G401 (cell line): ENCODE measurements around the gene TCL1A. TPM values are rescaled to one million over a fixed set of nuclear protein-coding genes. Genes with fewer than 3 reads are reported as not detected.
"Not testable (repeated sequence)": the region's sequence is repeated elsewhere in the genome, so short reads cannot be mapped to it uniquely, and the experiment has no call there.

Source experiments
- DNase-seq: peaks from one replicate; pipeline ENCODE4 v3.0.0-alpha.2; 2015; ENCODE audit warnings: low spot score
- in situ Hi-C: cut with HindIII; loops from 2 replicates; pipeline ENCODE4 v1.10.0; 2016; ENCODE audit warnings: low sequenced_read_pairs, mixed read lengths
- total RNA-seq: library from RNA; depleted of rRNA; stranded (reverse); fragments of >200 nt; shearing (Covaris generic); gene quantifications from 2 replicates; pipeline ENCODE4 v1.2.3, GENCODE V29; 2014

The TCL1A gene
- total RNA-seq, 1 experiment from 2014 or later: not detected

DNA sequence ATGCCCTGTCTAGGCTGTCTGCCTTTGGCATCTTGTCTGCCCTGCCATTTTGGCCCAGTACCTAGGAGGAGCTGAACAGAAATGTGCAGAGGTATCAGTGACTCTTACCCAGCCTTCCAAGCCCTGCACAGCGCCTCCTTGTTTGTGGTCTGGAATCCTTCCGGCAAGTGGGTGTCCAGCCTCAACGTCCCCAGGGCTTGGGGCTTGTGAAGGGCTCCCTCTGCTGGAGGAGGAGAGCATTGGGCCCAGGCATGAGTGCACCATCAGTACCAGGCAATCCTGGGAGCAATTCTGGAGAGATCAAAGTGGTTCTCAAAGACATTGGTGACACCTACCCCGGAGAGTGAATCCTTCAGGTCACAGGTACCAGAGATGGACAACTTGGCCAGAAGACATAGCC lies 30.1 kb downstream of the TCL1A start:
- in situ Hi-C loops: no loop called here
- no peak for DNase-seq

DNA sequence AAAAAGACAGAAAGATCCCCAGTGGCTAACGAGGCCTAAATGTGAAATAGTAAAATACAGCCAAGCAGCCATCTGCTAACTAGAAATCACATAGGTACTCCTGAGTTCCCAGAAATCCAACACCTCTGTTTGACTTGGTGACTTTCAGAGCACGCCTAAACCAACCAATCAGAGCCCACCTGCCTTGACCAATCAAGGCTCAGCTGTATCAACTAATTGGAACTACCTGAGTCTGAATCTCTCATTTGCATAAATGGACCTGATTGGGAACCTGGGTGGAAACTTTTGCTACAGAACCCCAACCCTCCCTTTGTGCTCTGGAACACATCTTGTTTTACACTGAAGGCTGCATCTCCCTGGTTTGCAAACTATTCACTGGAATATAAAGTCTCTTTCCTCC lies 32.8 kb downstream of the TCL1A start:
- in situ Hi-C loops: no loop called here

GRCh38 chr14:95679998-95680735 lies 33.8 kb downstream of the TCL1A start:
- no peak for DNase-seq
- in situ Hi-C loops: no loop called here

More for the DNA sequence above, 32.8 kb downstream of the TCL1A start:
- no peak for DNase-seq

DNA sequence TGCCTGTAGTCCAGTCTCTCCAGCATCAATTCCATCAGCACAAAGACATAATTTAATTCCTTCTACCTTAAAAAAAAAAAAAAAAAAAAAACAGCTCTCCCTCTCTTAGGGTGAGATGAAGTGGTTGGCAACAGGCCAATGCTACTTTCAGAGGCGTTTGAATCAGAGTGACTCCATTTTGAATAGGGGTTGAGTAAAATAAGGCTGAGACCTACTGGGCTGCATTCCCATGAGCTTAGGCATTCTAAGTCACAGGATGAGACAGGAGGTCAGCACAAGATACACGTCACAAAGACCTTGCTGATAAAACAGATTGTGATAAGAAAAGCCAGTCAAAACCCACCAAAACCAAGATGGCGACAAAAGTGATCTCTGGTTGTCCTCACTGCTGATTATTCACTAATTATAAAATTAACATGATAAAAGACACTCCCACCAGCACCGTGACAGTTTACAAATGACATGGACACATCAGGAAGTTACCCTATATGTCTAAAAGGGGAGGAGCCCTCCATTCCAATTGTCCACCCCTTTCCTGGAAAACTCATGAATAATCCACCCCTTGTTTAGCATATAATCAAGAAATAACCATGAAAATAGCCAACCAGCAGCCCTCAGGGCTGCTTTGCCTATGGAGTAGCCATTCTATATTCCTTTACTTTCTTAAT lies 34.6 kb downstream of the TCL1A start:
- in situ Hi-C loops: no loop called here

GRCh38 chr14:95677179-95677835 lies 36.6 kb downstream of the TCL1A start:
- DNase-seq: no peak
- in situ Hi-C loops: no loop called here

More for the DNA sequence above, 34.6 kb downstream of the TCL1A start:
- DNase-seq: no peak

DNA sequence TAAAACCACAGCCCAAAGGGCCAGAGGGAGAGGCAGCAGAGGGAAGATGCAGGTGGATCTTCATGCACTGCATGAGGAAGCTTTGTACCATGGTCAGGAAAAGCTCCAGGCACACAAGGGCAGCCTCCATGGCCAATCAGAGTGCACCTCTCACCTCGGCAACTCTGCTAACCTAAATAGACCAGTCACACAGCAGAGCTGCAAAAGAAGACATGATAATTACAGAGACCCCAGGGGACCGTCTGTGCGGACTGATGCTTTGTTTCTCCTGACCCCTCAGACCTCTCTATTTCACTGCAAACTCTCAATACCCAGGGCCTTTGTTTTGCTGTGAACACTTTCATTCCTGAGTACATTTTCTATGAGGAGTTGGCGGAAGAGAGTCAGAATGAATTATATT lies 38.4 kb downstream of the TCL1A start:
- in situ Hi-C loops: no loop called here
- DNase-seq: no peak

- DNase-seq: no peak
- in situ Hi-C loops: no loop called here
Measured at GRCh38 chr14:95674613-95675012, 39.3 kb downstream of the TCL1A start.

DNA sequence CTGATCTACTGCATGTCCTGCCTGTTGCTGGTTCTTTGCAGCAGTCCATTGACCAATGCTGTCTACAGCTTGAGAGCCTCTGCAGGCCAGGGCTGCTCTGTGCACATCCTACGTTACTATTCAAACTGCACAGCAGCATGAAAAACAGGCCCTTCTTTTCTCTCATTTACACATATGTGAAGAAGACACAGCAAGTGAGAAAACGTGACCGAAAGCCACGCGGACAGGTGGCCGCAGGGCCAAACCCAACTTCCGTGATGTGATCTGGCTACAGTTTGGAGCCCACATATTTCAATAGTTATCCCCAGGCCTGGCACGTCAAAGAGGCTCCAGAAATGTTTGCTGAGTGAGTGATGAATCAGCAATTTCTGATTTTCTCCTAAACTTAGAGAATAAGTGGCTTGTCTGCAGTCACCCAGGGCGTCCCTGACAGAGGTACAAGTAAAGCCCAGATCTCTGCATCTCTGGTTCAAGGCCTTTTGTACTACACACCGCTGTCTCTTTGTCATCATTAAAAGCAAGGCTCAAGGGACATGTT lies 45.6 kb downstream of the TCL1A start:
- DNase-seq: no peak
- in situ Hi-C loops: no loop called here

GRCh38 chr14:95667249-95667693 lies 46.7 kb downstream of the TCL1A start:
- DNase-seq: no peak
- in situ Hi-C loops: no loop called here

GRCh38 chr14:95666450-95666849 lies 47.5 kb downstream of the TCL1A start:
- DNase-seq: no peak
- in situ Hi-C loops: no loop called here

DNA sequence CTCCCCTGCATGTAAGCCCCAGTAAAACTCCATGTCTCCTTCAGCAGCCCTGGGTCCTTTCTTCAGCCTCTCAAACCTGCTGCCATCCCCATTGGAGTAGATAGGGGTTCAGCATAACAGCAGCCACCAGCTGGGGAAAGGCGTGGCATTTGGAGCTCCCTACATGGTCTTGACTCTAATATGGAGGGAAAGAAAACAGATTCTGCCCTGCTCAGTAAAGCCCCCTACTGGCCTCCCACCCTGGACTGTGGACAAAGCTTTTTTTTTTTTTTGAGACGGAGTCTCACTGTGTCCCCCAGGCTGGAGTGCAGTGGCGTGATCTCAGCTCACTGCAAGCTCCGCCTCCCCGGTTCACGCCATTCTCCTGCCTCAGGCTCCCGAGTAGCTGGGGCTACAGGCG lies 48.4 kb downstream of the TCL1A start:
- DNase-seq, in situ Hi-C loops: not testable (repeated sequence)

GRCh38 chr14:95664546-95664945 lies 49.4 kb downstream of the TCL1A start:
- no peak for DNase-seq
- in situ Hi-C loops: no loop called here

GRCh38 chr14:95664066-95664465 lies 49.9 kb downstream of the TCL1A start:
- in situ Hi-C loops: no loop called here
- DNase-seq: peak; percentile 81

GRCh38 chr14:95663226-95663797 lies 50.6 kb downstream of the TCL1A start:
- in situ Hi-C loops: no loop called here
- DNase-seq: no peak

DNA sequence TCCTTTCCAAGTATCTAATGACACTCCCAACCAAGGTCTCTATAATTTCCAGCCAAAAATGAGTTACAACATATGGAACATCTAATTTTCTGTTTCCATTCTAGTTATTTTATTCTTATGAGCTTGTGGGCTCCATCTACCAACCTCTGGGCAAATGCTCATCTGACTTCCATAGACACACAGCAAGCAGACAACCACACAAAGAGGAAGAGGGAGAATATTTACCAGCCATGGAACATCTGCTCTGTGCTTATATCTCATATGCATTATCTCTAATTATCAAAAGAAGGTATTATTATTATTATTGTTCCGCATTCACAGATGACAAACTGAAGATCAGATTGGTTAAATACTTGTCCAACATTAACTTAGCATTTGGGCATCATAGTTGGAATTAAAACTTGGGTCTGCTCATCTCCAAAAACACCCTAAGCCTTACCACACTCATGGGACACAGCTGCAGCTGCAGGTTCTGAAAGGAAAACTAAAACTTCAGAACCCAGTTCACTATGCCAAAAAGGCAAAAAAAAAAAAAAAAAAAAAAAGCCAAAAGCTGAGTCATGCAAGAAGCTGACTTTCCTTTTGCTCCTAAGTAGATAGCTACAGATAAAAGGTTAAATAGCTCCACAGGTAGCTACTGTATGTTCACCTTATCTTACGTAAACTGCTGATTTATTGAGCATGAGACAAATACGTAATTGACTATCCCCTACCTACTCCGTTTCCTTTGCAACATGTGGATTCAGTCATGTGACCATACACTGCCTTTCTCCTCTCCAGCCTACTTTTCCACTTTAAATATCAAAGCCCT lies 51.3 kb downstream of the TCL1A start:
- no peak for DNase-seq
- in situ Hi-C loops: no loop called here

GRCh38 chr14:95660651-95661515 lies 53.0 kb downstream of the TCL1A start:
- no peak for DNase-seq
- in situ Hi-C loops: no loop called here

DNA sequence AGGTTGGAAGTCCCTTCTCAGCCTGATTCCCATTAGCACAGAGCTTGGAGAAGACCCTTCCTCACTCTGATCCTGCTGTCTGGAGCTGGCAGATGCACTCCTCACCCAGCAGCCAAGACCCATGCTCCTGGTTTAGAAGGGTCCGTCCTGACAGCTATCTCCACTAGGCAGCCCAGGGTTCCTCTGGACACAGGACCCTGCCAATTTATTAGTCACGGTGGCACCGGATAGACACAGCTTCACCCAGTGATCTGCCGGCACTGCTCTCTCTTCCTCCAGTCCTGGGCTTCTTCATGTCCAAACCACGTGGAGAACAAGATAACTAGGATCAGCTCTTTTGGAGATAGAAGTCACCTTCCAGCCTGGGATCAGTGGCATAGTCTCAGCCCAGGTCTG lies 53.9 kb downstream of the TCL1A start:
- peak; percentile 19 for DNase-seq
- in situ Hi-C loops: no loop called here
